Mucosa of stomach (tissue), 1 donor: Measurements from ENCODE around the gene NOXO1.

Experiments used
- H3K27me3 ChIP-seq: one replicate; pipeline ENCODE4 v1.7.0; 2013; ENCODE audit warnings: mild to moderate bottlenecking, low read length; ENCODE audit not compliant: control insufficient read depth, insufficient read depth
- H3K36me3 ChIP-seq: one replicate; pipeline ENCODE4 v1.7.0; 2013; ENCODE audit warnings: low read length; ENCODE audit not compliant: control insufficient read depth, insufficient read depth
- H3K4me1 ChIP-seq: one replicate; pipeline ENCODE4 v1.7.0; 2013; ENCODE audit warnings: mild to moderate bottlenecking, low read length; ENCODE audit not compliant: control insufficient read depth, insufficient read depth
- H3K4me3 ChIP-seq: one replicate; pipeline ENCODE4 v1.7.0; 2013; ENCODE audit warnings: low read length
- H3K9ac ChIP-seq: one replicate; pipeline ENCODE4 v1.7.0; 2013; ENCODE audit warnings: mild to moderate bottlenecking, low read length, moderate library complexity
- H3K9me3 ChIP-seq: one replicate; pipeline ENCODE4 v1.7.0; 2013; ENCODE audit warnings: mild to moderate bottlenecking, low read length, moderate library complexity; ENCODE audit not compliant: control insufficient read depth
- donor health status: Pancreatic carcinoma.

The NOXO1 gene

GRCh38 chr16:1979271-1980029 is 1.8 kb downstream of the NOXO1 start:
- H3K4me1 ChIP-seq = peaks cover 55% of the 10 kb centered on the region
- peaks cover 24% of the 10 kb centered on the region for H3K27me3 ChIP-seq
- no peaks in the 10 kb centered on the region for H3K9me3 ChIP-seq
- peak overlapping the region; percentile 70 for H3K9ac ChIP-seq
- no peak overlapping the region for H3K4me3 ChIP-seq
- peaks cover 11% of the 10 kb centered on the region for H3K36me3 ChIP-seq

- peaks cover 24% of the 10 kb centered on the region for H3K27me3 ChIP-seq
- H3K4me3 ChIP-seq = no peak overlapping the region
- H3K9ac ChIP-seq = peak overlapping the region; percentile 70
- H3K9me3 ChIP-seq = no peaks in the 10 kb centered on the region
- peaks cover 14% of the 10 kb centered on the region for H3K36me3 ChIP-seq
- peaks cover 53% of the 10 kb centered on the region for H3K4me1 ChIP-seq
These were observed 2.7 kb downstream of the NOXO1 start for GRCh38 chr16:1978476-1979120.

DNA sequence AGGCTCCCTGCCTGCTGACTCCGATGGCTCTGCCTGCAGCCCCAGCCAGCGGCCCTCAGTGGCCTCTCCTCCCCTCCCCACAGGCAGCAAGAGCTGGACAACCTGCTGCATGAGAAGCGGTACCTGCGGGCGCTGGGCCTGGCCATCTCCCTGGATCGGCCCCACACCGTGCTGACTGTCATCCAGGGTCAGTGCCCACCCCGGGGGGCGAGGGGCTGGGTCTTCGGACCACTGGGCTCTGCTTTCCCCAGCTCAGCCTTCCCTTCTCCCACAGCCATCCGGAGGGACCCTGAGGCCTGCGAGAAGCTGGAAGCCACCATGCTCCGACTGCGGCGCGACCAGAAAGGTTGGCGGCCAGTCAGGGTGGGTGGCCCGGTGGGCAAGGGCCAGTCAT is 3.4 kb downstream of the NOXO1 start:
- Histone ChIP-seq H3K27me3 (peaks cover 21% of the 10 kb centered on the region), H3K36me3 (peaks cover 14% of the 10 kb centered on the region), H3K4me3 (no peak overlapping the region), H3K9me3 (no peaks in the 10 kb centered on the region), H3K9ac (no peak overlapping the region), H3K4me1 (peaks cover 47% of the 10 kb centered on the region)

- Histone ChIP-seq H3K4me1 (peaks cover 47% of the 10 kb centered on the region), H3K9ac (no peak overlapping the region), H3K9me3 (no peaks in the 10 kb centered on the region), H3K36me3 (peaks cover 14% of the 10 kb centered on the region), H3K4me3 (no peak overlapping the region), H3K27me3 (peaks cover 21% of the 10 kb centered on the region)
These were observed 4.1 kb downstream of the NOXO1 start for GRCh38 chr16:1976951-1977874.

GRCh38 chr16:1976216-1976520 is 5.1 kb downstream of the NOXO1 start:
- H3K9ac ChIP-seq = no peak overlapping the region
- H3K9me3 ChIP-seq = no peaks in the 10 kb centered on the region
- peaks cover 16% of the 10 kb centered on the region for H3K27me3 ChIP-seq
- H3K4me3 ChIP-seq = no peak overlapping the region
- peaks cover 38% of the 10 kb centered on the region for H3K4me1 ChIP-seq
- peaks cover 14% of the 10 kb centered on the region for H3K36me3 ChIP-seq

GRCh38 chr16:1975432-1976215 is 5.6 kb downstream of the NOXO1 start:
- H3K4me3 ChIP-seq = no peak overlapping the region
- H3K9ac ChIP-seq = no peak overlapping the region
- peaks cover 36% of the 10 kb centered on the region for H3K4me1 ChIP-seq
- peaks cover 10% of the 10 kb centered on the region for H3K27me3 ChIP-seq
- peaks cover 14% of the 10 kb centered on the region for H3K36me3 ChIP-seq
- no peaks in the 10 kb centered on the region for H3K9me3 ChIP-seq

- H3K4me1 ChIP-seq = peaks cover 24% of the 10 kb centered on the region
- H3K4me3 ChIP-seq = no peak overlapping the region
- H3K9ac ChIP-seq = no peak overlapping the region
- H3K27me3 ChIP-seq = peaks cover 3% of the 10 kb centered on the region
- peaks cover 14% of the 10 kb centered on the region for H3K36me3 ChIP-seq
- H3K9me3 ChIP-seq = no peaks in the 10 kb centered on the region
These were observed 6.9 kb downstream of the NOXO1 start for GRCh38 chr16:1974157-1975070.

- Histone ChIP-seq H3K27me3 (no peaks in the 10 kb centered on the region), H3K4me1 (peaks cover 21% of the 10 kb centered on the region), H3K36me3 (peaks cover 14% of the 10 kb centered on the region), H3K9ac (no peak overlapping the region), H3K4me3 (no peak overlapping the region), H3K9me3 (no peaks in the 10 kb centered on the region)
These were observed 7.7 kb downstream of the NOXO1 start for GRCh38 chr16:1973461-1974156.

DNA sequence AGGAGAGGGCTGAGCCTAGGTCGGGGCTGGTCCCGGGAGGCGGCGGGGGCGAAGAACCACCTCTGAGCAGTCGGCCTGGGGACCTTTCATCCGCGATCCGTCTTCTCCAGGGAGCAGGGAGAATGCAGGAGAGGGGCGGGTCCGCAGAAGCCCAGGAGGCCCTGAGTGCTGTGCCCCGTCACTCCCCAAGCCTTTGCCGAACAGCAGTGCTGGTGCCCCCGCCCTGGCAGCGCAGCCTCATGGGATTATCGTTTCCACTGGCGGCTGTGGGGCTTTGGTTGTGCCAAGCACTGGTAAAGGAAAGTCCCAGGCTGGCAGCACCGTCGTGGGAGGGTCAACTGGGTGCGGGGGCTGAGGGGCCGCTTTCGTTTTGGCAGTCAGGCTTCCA is 8.8 kb downstream of the NOXO1 start:
- Histone ChIP-seq H3K27me3 (no peaks in the 10 kb centered on the region), H3K9me3 (no peaks in the 10 kb centered on the region), H3K36me3 (peaks cover 14% of the 10 kb centered on the region), H3K4me3 (peak overlapping the region; percentile 23), H3K9ac (peak overlapping the region; percentile 79), H3K4me1 (peaks cover 13% of the 10 kb centered on the region)

DNA sequence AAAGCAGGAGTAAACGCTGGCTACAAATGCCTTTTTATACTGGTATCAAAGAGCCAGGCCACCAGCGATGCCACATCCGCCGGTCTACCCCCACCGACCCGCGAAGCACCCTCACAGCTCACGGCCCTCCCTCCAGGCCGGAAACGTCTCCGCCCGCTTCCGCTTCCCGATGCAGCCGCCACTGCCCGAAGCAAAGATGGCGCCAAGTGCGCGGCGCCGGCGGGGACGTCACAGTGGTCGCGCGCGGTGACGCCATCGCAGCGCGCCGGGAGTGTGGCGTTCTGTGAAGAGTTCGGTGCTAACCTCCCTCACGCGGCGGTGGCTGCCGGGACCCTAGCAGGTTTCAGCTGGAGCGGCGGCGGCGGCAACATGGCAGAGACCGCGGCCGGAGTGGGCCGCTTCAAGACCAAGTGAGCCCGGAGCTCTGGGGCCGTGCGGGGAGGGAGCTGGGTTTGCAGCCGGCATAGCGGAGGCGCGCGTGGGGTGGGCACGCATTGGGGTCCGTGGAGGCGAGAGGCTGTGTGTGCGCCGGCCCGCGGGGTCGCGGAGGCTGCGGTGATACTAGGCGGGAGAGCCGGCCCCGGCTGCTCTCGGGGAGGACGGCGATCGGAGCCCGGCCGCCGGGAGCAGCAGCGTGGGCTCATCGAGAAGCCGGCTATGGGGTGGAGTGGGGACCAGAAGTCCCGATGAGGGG is 9.3 kb downstream of the NOXO1 start, which contains the start of gene TBL3:
TBL3 (plus strand) TSS at position 258 of the 694 bp plus-strand sequence; CDS start at position 370, 112 bp downstream.
- Histone ChIP-seq H3K9ac (peak within 1 kb of the TSS; percentile 79), H3K9me3 (no peaks in the 10 kb centered on the region), H3K27me3 (no peaks in the 10 kb centered on the region), H3K4me3 (peak within 1 kb of the TSS; percentile 23), H3K36me3 (peaks cover 11% of the 10 kb centered on the region), H3K4me1 (peaks cover 13% of the 10 kb centered on the region)
